Cardiac muscle cell (in vitro differentiated cells and primary cell): ENCODE measurements around the gene HNRNPUL2. TPM values are rescaled to one million over a fixed set of nuclear protein-coding genes. Genes with fewer than 3 reads are reported as not detected.

Experiments used
- DNase-seq, 2 donors: peaks; one replicate each; pipeline versions ENCODE4 v3.0.0 to v3.0.0-alpha.2; 2010 to 2017; ENCODE audit warnings: low read depth in 1 of 2, low spot score in 1 of 2
- H3K27ac ChIP-seq: fragments of 200-600 bp; sonication (generic); 2 replicates; pipeline ENCODE4 v1.5.1; 2016
- H3K27me3 ChIP-seq: fragments of 200-600 bp; sonication (generic); 2 replicates; pipeline ENCODE4 v1.6.0; 2016; ENCODE audit warnings: control low read depth
- H3K36me3 ChIP-seq: fragments of 200-600 bp; sonication (generic); 2 replicates; pipeline ENCODE4 v1.5.1; 2016; ENCODE audit warnings: control low read depth
- H3K4me1 ChIP-seq: fragments of 200-600 bp; sonication (generic); 2 replicates; pipeline ENCODE4 v1.8.1; 2017; ENCODE audit warnings: low read depth, mild to moderate bottlenecking, mixed run types
- H3K4me3 ChIP-seq: fragments of 200-600 bp; sonication (generic); 2 replicates; pipeline ENCODE4 v1.5.1; 2016; ENCODE audit warnings: mild to moderate bottlenecking
- H3K9me3 ChIP-seq: fragments of 200-600 bp; sonication (generic); 2 replicates; pipeline ENCODE4 v1.5.1; 2017; ENCODE audit warnings: low read depth, mild to moderate bottlenecking, control low read depth
- polyA plus RNA-seq: library from polyadenylated mRNA; unstranded; fragments of >200 nt; fragmentation: Nextera tagmentation; extraction: Ambion mirVana; gene quantifications from 2 replicates; pipeline ENCODE4 v1.2.1, GENCODE V29; 2016
- total RNA-seq: library from RNA; depleted of rRNA; stranded (reverse); fragments of >200 nt; gene quantifications from 2 replicates; pipeline ENCODE4 v1.2.3, GENCODE V29; 2016
- TF ChIP-seq, protein P1 (sequence below): IDR thresholded peaks from 2 replicates; pipeline ENCODE4 v1.5.1; 2012; ENCODE audit warnings: low read depth, mild to moderate bottlenecking, low read length

Gene HNRNPUL2
- total and polyA plus RNA-seq, 2 experiments from 2014 or later = 3.2 to 20.0 TPM

DNA sequence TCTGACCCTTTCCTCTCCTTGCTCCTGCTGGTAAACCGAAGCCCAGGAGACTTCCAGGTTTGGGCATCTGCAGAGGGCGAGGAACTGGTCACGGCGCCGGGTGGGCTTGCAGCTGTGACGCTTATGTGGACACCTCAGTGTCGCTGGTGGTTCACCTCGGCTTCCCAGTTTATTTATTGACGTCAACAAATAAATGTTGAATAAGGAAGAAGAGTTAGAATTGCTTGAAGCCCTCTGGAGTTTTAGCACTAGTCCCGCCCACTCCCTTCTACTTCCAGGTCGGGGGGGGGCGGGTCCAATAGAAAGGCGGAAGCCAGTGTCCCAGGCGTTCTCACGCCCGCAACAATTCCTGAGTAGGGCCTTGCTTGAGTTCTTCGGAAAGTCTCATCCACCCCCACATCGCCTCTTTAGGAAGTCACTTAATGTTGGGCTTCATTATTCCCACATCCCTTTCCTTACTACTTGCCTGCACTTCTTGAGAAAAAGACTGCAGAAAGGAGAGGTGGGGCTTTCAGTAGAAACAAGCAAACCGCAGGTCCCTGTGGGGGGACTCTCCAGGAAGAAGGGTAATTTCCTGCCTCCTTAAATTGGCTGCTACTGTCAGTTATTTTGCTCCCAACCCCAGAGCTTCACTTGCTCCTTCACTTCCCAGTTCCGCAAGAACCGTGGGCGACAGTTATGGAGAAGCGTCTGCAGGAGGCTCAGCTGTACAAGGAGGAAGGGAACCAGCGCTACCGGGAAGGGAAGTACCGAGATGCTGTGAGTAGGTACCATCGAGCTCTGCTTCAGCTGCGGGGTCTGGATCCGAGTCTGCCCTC is 1.1 kb upstream of the HNRNPUL2 start, which contains the start of gene TTC9C:
Gene TTC9C (plus strand): TSS at position 316 of the 818 bp plus-strand sequence. CDS start 363 bp downstream, at position 679.
- peak; percentile 91 to 94 for DNase-seq
- Histone ChIP-seq H3K9me3 (no peaks in the 10 kb centered on the region), H3K36me3 (peaks cover 11% of the 10 kb centered on the region), H3K4me3 (peak within 1 kb of the TSS; percentile 90), H3K27ac (peak within 1 kb of the TSS; percentile 98), H3K4me1 (peaks cover 8% of the 10 kb centered on the region), H3K27me3 (no peaks in the 10 kb centered on the region)
- TF ChIP-seq, protein P1, sequence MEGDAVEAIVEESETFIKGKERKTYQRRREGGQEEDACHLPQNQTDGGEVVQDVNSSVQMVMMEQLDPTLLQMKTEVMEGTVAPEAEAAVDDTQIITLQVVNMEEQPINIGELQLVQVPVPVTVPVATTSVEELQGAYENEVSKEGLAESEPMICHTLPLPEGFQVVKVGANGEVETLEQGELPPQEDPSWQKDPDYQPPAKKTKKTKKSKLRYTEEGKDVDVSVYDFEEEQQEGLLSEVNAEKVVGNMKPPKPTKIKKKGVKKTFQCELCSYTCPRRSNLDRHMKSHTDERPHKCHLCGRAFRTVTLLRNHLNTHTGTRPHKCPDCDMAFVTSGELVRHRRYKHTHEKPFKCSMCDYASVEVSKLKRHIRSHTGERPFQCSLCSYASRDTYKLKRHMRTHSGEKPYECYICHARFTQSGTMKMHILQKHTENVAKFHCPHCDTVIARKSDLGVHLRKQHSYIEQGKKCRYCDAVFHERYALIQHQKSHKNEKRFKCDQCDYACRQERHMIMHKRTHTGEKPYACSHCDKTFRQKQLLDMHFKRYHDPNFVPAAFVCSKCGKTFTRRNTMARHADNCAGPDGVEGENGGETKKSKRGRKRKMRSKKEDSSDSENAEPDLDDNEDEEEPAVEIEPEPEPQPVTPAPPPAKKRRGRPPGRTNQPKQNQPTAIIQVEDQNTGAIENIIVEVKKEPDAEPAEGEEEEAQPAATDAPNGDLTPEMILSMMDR = no peak

DNA sequence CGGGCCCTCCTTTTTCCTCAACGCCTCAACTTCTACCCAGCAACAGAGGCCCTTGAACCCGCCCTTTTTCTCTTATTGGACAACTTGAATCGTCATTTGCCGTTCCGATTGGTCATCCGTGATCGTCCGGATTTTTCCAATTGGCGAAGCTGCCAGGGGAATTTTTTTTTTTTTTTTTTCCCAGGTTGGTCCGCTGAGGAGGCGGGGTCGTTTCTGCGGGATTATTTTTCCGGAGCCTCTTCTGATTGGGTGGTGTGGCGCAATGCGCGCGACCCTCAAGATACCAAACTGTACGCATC is 564 bp upstream of the HNRNPUL2 start:
- peaks cover 12% of the 10 kb centered on the region for H3K36me3 ChIP-seq
- H3K4me1 ChIP-seq = peaks cover 8% of the 10 kb centered on the region
- peak overlapping the region; percentile 98 for H3K27ac ChIP-seq
- no peaks in the 10 kb centered on the region for H3K27me3 ChIP-seq
- TF ChIP-seq, protein P1 = no peak
- peak overlapping the region; percentile 90 for H3K4me3 ChIP-seq
- peak; percentile 98 for DNase-seq
- no peaks in the 10 kb centered on the region for H3K9me3 ChIP-seq

DNA sequence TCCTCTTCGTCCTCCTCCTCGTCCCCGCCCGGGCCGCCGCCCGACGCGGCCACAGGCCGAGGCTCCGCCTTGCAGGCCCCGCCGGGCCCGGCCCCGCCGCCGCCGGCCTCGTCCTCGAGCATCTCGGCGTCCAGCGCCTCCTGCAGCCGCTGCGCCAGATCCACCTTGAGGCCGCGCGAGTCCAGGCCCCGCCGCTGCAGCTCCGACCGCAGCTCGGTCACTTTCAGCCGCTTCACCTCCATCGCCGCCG is 417 bp downstream of the HNRNPUL2 start:
- H3K27ac ChIP-seq = peak overlapping the region; percentile 98
- DNase-seq = no peak
- no peaks in the 10 kb centered on the region for H3K27me3 ChIP-seq
- TF ChIP-seq, protein P1 = no peak
- no peaks in the 10 kb centered on the region for H3K9me3 ChIP-seq
- peaks cover 8% of the 10 kb centered on the region for H3K4me1 ChIP-seq
- H3K36me3 ChIP-seq = peaks cover 22% of the 10 kb centered on the region
- H3K4me3 ChIP-seq = peak overlapping the region; percentile 90

DNA sequence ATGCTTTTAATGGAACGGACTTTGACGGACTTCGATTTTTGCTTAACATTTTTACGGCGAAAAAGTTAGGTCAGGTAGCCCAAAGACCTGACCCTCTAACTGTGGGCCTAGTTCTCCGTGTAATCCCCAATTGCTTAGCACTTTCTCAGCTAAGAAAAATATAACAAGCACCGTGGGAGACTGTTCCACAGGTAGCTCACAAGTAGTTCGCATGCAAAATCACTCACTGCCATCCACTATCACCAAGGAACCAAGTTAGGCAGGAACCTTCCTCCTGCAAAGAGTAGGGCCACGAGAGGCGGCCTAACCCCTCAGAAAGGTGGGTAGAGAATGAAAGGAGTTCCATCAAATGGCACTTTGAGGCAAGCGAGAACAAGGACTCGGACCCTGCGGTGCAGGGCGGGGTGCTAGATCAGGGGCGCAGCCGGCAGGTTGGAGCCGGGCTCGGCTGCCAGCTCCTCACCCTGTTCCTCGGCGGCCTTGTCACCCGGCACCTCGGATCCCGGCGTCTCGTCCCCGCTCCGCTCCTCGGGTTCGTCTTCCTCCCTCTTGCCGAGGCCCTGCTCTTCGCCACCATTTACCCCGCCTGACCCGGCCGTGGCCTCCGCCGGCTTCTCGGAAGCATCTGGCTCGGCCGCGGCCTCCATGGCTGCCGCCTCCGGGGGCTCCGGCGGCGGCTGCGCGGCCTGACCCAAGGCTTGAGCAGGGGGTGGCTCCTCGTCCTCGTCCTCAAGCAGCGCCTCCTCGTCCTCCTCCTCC is 922 bp downstream of the HNRNPUL2 start:
- H3K36me3 ChIP-seq = peaks cover 27% of the 10 kb centered on the region

DNA sequence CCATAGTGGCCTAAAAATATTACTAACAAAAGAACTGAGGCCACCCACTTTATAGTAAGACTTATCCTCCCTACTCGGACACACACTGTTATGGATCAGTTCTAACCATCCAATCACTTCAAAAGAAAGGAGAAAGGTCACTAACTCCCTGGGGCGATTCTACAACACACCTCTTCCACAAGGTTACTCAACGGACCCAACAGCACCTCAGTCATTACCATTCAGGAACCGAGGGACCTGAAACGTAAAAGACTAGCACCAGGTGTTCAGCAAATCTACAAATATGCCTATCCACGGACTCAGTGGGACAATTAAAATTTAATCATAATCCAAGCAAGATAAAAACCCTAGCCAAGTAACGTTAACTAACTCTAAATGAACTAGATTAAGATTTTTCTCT is 1.6 kb downstream of the HNRNPUL2 start:
- no peaks in the 10 kb centered on the region for H3K27me3 ChIP-seq
- H3K36me3 ChIP-seq = peaks cover 33% of the 10 kb centered on the region
- TF ChIP-seq, protein P1 = no peak
- H3K4me1 ChIP-seq = peaks cover 8% of the 10 kb centered on the region
- H3K4me3 ChIP-seq = peak overlapping the region; percentile 90
- no peaks in the 10 kb centered on the region for H3K9me3 ChIP-seq
- DNase-seq = no peak
- peak overlapping the region; percentile 98 for H3K27ac ChIP-seq

More for the DNA sequence above, 922 bp downstream of the HNRNPUL2 start:
- no peak for DNase-seq
- Histone ChIP-seq H3K27me3 (no peaks in the 10 kb centered on the region), H3K9me3 (no peaks in the 10 kb centered on the region), H3K4me1 (peaks cover 8% of the 10 kb centered on the region), H3K27ac (peak overlapping the region; percentile 98), H3K4me3 (peak overlapping the region; percentile 90)
- TF ChIP-seq, protein P1 = no peak
